ENCODE data around the gene HSD17B1.
"Not testable (repeated sequence)": the region's sequence is repeated elsewhere in the genome, so short reads cannot be mapped to it uniquely, and the experiment has no call there.

HSD17B1 gene

GRCh38 chr17:42543190-42544079 lies 9.3 kb upstream of the HSD17B1 start:
- TF ChIP-seq CTCF (IDR thresholded peaks at IDR 0.05; ENCODE audit: insufficient read depth, low read length, poor library complexity, severe bottlenecking): no peak
- no peak for TF ChIP-seq EZH2phosphoT487 (conservative IDR thresholded peaks at IDR 0.05; ENCODE audit: low read length)
- no peaks in the 10 kb centered on the region for H3K36me3 ChIP-seq (ENCODE audit: low read length)
- no peaks in the 10 kb centered on the region for H3K27me3 ChIP-seq (ENCODE audit: low read length)
- H3K9me3 ChIP-seq (ENCODE audit: insufficient read depth, low read length): no peaks in the 10 kb centered on the region
- no peak overlapping the region for H3K4me3 ChIP-seq (ENCODE audit: insufficient read depth, low read length, poor library complexity, severe bottlenecking)
- no peaks in the 10 kb centered on the region for H3K79me2 ChIP-seq (ENCODE audit: insufficient read depth, low read length)
- H2AFZ ChIP-seq (ENCODE audit: low read depth, low read length, severe bottlenecking): no peak overlapping the region
- H3F3A ChIP-seq (ENCODE audit: insufficient read depth): no peaks in the 10 kb centered on the region
- H3K9ac ChIP-seq (ENCODE audit: low read length): no peak overlapping the region
- H4K20me1 ChIP-seq (ENCODE audit: low read depth, low read length): no peaks in the 10 kb centered on the region
- H3K4me2 ChIP-seq (ENCODE audit: low read depth, low read length, poor library complexity, severe bottlenecking): no peak overlapping the region
- no peaks in the 10 kb centered on the region for H3K9me2 ChIP-seq (replicated peaks; ENCODE audit: insufficient read depth, low read length)
- H3K27ac ChIP-seq (ENCODE audit: low read depth, low read length): no peak overlapping the region

GRCh38 chr17:42544874-42545283 lies 7.8 kb upstream of the HSD17B1 start:
- TF ChIP-seq EZH2phosphoT487 (conservative IDR thresholded peaks at IDR 0.05; ENCODE audit: low read length): no peak
- TF ChIP-seq CTCF (IDR thresholded peaks at IDR 0.05; ENCODE audit: insufficient read depth, low read length, poor library complexity, severe bottlenecking): no peak
- Histone ChIP-seq H3K9ac (ENCODE audit: low read length) (no peak overlapping the region), H3K27ac (ENCODE audit: low read depth, low read length) (no peak overlapping the region), H3F3A (ENCODE audit: insufficient read depth) (no peaks in the 10 kb centered on the region), H3K9me3 (ENCODE audit: insufficient read depth, low read length) (no peaks in the 10 kb centered on the region), H4K20me1 (ENCODE audit: low read depth, low read length) (no peaks in the 10 kb centered on the region), H3K36me3 (ENCODE audit: low read length) (no peaks in the 10 kb centered on the region), H2AFZ (ENCODE audit: low read depth, low read length, severe bottlenecking) (no peak overlapping the region), H3K9me2 (replicated peaks; ENCODE audit: insufficient read depth, low read length) (no peaks in the 10 kb centered on the region), H3K27me3 (ENCODE audit: low read length) (no peaks in the 10 kb centered on the region), H3K4me2 (ENCODE audit: low read depth, low read length, poor library complexity, severe bottlenecking) (no peak overlapping the region), H3K79me2 (ENCODE audit: insufficient read depth, low read length) (no peaks in the 10 kb centered on the region), H3K4me3 (ENCODE audit: insufficient read depth, low read length, poor library complexity, severe bottlenecking) (no peak overlapping the region)

GRCh38 chr17:42545755-42546505 lies 6.8 kb upstream of the HSD17B1 start:
- not testable (repeated sequence) for H2AFZ ChIP-seq (ENCODE audit: low read depth, low read length, severe bottlenecking); H3K9me2 ChIP-seq (replicated peaks; ENCODE audit: insufficient read depth, low read length); H3K36me3 ChIP-seq (ENCODE audit: low read length); H3K9me3 ChIP-seq (ENCODE audit: insufficient read depth, low read length); H3K4me2 ChIP-seq (ENCODE audit: low read depth, low read length, poor library complexity, severe bottlenecking); H3K79me2 ChIP-seq (ENCODE audit: insufficient read depth, low read length); H3K27me3 ChIP-seq (ENCODE audit: low read length); H3K4me3 ChIP-seq (ENCODE audit: insufficient read depth, low read length, poor library complexity, severe bottlenecking); H3K27ac ChIP-seq (ENCODE audit: low read depth, low read length); H4K20me1 ChIP-seq (ENCODE audit: low read depth, low read length); H3F3A ChIP-seq (ENCODE audit: insufficient read depth); H3K9ac ChIP-seq (ENCODE audit: low read length)
